Measurements from ENCODE around the gene NDUFB3.
A peak's percentile ranks its signal among the peaks of the same experiment; 100 is the strongest.

Gene NDUFB3

GRCh38 chr2:201064797-201065329 is 6.9 kb upstream of the NDUFB3 start:
- no peaks in the 10 kb centered on the region for H3K9me3 ChIP-seq
- no peaks in the 10 kb centered on the region for H3K4me1 ChIP-seq
- no peak for TF ChIP-seq CTCF (IDR thresholded peaks at IDR 0.05; ENCODE audit: low read depth, low read length)

DNA sequence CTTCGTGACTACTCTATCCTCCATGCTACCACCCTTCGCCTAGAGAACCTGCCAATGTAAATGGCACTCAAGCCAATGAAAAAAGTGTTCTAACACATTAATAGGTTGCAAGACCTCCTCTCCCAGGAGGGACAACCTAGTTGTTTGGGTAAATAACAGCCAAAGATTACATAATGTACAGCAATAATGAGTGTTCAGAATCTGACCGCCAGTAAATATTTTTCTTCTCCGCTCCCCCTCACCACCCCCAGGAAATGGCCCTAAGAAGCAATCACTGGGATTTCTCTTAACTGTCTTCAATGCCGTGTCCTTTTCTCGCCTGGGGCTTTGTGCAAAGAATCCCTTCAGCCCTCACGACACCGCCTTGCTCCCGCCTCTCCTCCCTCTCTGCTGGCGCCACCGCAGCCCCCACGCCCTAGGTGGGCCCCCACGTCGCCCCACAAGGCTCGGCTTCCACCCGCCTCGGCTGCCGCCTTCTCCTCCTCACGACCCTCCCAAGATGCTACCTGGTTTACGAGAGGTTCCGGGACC is 788 bp upstream of the NDUFB3 start:
- H3K9me3 ChIP-seq: no peaks in the 10 kb centered on the region
- H3K4me3 ChIP-seq (ENCODE audit: low read depth, low read length): peak overlapping the region; percentile 88
- no peaks in the 10 kb centered on the region for H3K4me1 ChIP-seq
- H3K27me3 ChIP-seq: no peaks in the 10 kb centered on the region
- no peak for DNase-seq
- H3K36me3 ChIP-seq: no peaks in the 10 kb centered on the region
- TF ChIP-seq CTCF (IDR thresholded peaks at IDR 0.05; ENCODE audit: low read depth, low read length): no peak

More at GRCh38 chr2:201064797-201065329, 6.9 kb upstream of the NDUFB3 start:
- H3K36me3 ChIP-seq: no peaks in the 10 kb centered on the region
- no peak overlapping the region for H3K4me3 ChIP-seq (ENCODE audit: low read depth, low read length)
- no peak for DNase-seq
- H3K27me3 ChIP-seq: no peaks in the 10 kb centered on the region

- no peaks in the 10 kb centered on the region for H3K36me3 ChIP-seq
Observed at GRCh38 chr2:201072201-201072530, 365 bp downstream of the NDUFB3 start.

GRCh38 chr2:201073071-201073470 is 1.3 kb downstream of the NDUFB3 start:
- TF ChIP-seq CTCF (IDR thresholded peaks at IDR 0.05; ENCODE audit: low read depth, low read length): no peak
- no peaks in the 10 kb centered on the region for H3K4me1 ChIP-seq
- H3K9me3 ChIP-seq: no peaks in the 10 kb centered on the region
- no peaks in the 10 kb centered on the region for H3K36me3 ChIP-seq
- no peaks in the 10 kb centered on the region for H3K27me3 ChIP-seq
- peak overlapping the region; percentile 88 for H3K4me3 ChIP-seq (ENCODE audit: low read depth, low read length)
- DNase-seq: no peak

More at GRCh38 chr2:201072201-201072530, 365 bp downstream of the NDUFB3 start:
- H3K4me1 ChIP-seq: no peaks in the 10 kb centered on the region
- no peaks in the 10 kb centered on the region for H3K9me3 ChIP-seq
- no peaks in the 10 kb centered on the region for H3K27me3 ChIP-seq
- H3K4me3 ChIP-seq (ENCODE audit: low read depth, low read length): peak overlapping the region; percentile 88
- TF ChIP-seq CTCF (IDR thresholded peaks at IDR 0.05; ENCODE audit: low read depth, low read length): no peak
- DNase-seq: no peak

GRCh38 chr2:201074996-201075395 is 3.2 kb downstream of the NDUFB3 start:
- peaks cover 5% of the 10 kb centered on the region for H3K36me3 ChIP-seq
- no peaks in the 10 kb centered on the region for H3K27me3 ChIP-seq
- H3K4me1 ChIP-seq: no peaks in the 10 kb centered on the region
- H3K4me3 ChIP-seq (ENCODE audit: low read depth, low read length): no peak overlapping the region
- no peak for TF ChIP-seq CTCF (IDR thresholded peaks at IDR 0.05; ENCODE audit: low read depth, low read length)
- no peak for DNase-seq
- H3K9me3 ChIP-seq: no peaks in the 10 kb centered on the region

GRCh38 chr2:201084863-201085262 is 13.1 kb downstream of the NDUFB3 start:
- H3K4me1 ChIP-seq: peaks cover 5% of the 10 kb centered on the region
- no peak for TF ChIP-seq CTCF (IDR thresholded peaks at IDR 0.05; ENCODE audit: low read depth, low read length)
- no peaks in the 10 kb centered on the region for H3K27me3 ChIP-seq
- peaks cover 26% of the 10 kb centered on the region for H3K36me3 ChIP-seq
- DNase-seq: no peak
- no peak overlapping the region for H3K4me3 ChIP-seq (ENCODE audit: low read depth, low read length)
- H3K9me3 ChIP-seq: no peaks in the 10 kb centered on the region
